COLO668 (cell line): ENCODE data around the gene PDLIM4.

Source experiments
- DNase-seq: peaks from one replicate; lab custom pipeline; 2025; ENCODE audit not compliant: unreplicated experiment; lab: John Stamatoyannopoulos, UW

Gene PDLIM4

DNA sequence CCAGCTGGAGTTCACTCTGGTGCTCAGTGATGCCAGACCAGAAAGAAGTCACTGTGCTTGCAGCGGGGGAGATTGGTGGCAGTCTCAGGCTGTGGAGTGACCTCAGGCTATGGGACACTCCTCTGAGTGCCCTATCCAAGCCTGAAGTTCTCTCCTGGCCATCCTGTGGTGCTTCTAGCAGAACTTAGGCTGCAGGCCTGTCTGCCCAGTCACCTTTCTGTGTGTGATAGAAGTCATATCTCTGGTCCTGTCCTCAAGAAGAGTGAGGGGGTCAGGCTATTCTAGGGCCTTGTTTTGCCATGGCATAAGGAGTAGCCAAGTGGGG lies 9.3 kb downstream of the PDLIM4 start:
- no peak for DNase-seq

DNA sequence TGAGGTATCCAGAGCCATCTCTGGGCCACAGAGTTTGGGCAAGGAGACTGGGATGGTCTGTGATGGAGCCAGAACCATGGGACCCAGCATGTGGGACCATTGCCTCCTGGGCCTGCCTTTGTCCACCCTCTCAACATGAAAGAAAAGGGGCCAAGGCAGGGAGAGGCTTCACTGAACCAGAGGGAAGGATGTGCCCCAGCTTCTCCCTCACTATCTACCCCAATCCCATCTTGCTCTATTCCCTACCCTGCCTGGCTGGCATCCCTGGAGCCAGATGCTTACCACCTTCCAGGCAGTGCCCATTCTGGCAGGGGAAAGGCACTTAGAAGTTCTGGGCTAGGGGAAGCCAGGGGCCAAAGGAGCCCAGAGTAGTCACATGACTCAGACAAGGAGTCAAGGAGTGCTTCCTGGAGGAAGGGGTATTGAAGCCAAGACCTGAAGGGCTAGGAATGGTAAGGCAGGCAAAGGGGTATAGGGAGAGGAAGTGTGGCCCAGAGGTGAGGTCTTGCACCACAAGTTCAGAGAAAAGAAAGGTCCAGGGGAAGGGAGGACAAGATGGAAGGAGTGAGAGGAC lies 9.8 kb downstream of the PDLIM4 start:
- DNase-seq: no peak

DNA sequence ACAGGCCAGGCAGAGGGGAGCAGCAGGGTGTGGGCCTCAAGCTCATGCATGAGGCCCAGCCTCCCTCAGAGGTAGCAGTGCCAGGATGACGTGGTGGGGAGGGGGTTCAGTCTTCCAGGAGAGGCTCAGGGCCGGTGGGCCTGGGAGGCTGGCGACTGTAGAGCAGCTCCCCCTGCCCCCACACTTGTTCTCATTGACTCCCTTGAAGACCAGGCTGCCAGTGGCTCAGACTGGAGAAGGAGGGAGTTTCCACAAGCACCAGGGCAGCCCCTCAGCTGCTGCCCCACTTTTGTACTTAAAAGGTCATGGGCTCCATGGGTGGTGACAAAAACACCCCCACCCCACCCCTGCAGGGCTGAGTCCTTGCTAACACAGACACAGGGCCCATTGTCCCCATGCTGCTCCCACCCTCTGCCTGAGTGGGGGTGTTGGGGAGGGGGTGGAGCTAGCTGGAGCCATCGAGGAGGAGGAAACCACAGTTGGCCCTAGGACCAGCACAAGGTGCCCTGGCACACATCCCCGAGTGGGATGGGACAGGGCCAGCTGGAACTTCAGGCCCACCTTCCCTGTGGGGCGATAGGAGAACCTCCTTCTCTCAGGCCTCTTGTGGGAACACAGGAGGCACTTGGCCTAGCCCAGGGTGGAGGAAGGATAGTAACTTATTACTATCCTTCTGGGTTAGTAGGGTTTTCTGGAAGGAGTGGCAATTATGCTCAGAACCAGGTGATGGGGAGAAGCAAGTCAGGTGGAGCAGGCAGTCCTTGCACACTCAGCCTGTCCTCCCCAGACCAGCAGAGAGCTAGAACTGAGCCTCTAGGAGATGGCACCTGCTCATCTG lies 10.7 kb downstream of the PDLIM4 start:
- no peak for DNase-seq

DNA sequence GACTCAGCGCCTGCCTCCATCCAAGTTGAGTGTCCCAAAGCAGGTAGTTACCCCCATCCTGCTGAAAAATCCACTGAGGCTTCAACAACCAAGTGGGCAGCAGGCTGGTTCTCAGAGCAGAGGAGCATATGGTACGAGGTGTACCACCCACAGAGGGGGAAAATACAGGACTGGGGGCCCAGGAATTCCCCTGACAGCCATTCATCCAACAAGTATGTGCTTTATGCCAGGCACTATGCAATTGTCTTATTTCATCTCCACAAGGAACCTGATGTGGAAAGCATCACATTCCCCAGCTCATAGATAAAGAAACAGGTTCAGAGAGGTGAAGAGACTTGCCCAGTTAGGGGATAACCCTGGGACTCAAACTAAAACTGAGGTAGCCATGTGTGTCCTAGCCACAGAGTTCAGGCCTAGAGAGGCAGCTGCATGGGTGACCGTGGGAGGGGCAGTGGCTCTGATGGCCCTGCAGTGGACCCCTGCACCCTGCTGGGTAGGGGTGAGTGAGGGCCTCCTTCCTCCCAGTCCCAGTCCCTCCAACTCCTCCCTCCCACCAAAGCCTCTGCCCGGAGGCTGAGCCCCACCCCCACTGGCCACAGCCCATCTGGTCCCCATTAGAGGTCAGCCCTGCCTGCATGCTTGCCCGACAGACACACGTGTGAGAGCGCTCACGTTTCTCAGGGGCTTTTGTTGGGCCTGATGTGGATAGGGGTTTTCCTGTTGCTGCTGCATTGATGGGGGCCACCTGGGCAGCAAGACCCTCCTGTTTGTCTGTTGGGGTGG lies 11.5 kb downstream of the PDLIM4 start:
- no peak for DNase-seq

DNA sequence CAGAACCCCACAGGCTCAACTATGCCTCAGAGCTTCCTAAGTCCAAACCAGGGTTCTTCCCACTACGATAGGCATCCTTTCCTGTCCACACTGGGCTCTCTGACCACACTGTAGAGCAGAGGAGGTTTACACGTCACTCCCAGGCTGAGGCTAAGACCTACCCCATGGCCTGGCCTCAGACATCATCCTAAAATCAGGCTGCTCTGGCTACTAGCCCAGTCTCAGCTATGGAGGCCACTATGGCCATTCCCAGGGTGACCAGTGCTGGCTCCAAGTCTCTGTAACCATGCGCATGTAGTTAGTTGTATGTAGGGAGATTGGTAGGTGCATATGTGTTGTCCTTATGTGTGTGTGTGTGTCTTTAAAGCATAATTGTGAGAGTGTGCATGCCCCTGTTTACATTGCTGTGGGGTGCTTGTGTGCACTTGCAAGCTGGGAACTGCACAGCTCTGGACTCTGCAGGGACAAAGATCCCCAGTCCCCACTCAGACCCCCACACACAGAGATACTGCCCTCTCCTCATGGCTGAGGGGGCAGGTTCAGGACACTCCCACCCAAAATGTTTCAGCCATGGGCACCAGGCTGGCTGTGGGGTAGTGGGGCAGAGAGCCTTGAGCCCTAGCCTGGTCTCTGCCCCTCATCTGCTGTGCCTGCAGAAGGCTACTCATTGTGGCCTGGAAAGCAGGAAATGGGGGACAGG lies 12.3 kb downstream of the PDLIM4 start:
- no peak for DNase-seq

DNA sequence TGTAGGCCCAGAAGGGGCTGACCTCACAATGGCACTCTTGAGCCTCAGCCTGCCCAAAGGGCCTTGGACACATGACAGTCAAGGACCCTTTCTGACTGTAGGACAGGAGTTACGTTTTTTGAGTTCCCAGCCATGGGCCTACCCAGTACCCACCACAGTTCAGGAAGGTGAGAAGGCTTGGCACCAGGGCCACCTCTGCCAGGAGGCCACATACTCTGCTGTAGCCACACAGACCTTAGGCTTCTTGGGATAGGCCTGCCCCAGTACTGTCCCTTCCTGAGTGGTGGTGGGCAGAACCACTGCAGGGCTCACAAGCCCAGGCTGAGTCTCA lies 12.8 kb downstream of the PDLIM4 start:
- no peak for DNase-seq

DNA sequence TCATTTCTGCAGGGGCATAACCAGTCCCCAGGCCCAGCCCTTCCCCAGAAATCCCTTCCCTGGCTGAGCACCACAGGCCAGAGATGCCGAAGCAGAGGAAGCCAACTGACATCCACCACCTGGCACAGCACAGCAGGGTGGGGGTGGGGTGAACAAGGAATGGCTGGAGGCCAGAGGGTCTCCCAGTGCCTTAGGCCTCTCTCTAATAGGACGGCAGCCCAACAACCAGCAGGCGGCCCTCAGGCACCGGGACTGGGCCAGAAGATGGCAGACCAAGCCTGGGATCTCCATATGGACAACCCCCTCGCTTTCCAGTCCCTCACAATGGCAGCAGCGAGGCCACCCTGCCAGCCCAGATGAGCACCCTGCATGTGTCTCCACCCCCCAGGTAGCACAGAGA lies 13.2 kb downstream of the PDLIM4 start:
- DNase-seq: no peak

DNA sequence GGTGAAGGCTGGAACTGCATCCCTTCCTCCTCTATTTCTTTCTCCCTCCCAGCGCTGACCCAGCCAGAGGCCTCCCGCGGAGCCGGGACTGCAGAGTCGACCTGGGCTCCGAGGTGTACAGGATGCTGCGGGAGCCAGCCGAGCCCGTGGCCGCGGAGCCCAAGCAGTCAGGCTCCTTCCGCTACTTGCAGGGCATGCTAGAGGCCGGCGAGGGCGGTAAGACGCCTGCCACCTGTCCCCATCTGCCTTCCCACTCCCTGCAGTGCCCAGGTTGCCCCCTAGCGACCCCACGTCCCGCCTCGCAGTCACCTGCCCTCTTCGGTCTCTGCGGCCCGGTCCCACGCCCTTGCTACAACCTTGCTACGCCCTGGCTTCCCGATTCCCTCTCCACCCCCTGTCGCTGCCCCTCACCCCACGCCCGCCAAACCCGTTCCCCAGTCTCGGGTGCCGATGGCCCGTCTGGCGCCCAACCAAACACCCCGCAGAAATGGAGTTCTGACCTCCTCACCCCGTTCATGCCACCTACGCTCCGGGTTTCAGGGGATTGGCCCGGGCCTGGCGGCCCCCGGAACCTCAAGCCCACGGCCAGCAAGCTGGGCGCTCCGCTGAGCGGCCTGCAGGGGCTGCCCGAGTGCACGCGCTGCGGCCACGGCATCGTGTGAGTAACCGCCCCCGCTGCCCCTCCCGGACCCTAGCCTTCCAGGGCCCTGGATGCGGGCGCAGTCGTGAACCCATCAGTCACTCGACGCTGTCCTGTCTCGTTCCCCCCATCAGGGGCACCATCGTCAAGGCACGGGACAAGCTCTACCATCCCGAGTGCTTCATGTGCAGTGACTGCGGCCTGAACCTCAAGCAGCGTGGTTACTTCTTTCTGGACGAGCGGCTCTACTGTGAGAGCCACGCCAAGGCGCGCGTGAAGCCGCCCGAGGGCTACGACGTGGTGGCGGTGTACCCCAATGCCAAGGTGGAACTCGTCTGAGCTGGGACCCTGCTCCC lies 14.1 kb downstream of the PDLIM4 start:
- no peak for DNase-seq

DNA sequence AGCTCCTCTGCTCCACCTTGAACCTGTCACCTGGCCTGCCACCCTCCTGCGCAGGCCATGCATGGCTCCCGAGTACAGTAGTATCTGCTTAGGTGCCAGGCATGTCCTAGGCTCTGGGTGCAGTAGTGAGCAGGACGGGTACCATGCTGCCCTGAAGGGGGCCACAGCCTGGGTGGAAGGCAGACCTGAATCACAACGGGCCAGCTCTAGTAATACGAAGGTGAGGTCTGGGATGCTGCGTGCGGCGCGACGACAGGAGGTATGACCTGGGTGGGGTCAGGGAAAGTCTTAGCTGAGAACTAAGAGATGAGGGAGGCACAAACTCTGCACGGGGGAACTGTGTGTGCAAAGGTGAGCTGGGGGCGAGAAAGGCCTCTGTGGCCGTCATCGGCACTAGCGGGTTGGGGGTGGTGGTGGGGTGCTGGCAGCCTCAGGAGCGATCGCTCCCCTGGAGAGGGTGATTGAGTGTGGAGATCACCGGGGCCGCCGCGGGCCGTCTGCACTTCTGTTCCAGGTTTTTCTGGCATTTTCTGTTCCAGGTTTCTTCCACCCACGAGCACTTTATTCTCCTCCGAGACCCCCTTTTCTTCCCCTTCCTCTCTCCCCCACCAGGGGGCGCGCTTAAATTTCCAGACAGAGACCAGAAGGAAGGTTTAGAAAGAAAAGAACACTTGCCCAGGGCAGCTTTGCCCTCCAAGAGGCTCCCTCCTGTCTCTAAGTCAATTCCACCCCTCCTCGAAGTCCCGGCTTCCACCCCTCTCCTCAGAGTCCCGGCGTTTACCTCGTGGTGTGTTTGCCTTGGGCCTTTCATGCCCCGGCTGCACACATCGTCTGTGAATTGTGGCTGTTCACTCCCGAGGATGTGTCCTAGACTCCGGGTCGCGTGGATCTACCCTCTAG lies 15.1 kb downstream of the PDLIM4 start:
- DNase-seq: peak; percentile 41

DNA sequence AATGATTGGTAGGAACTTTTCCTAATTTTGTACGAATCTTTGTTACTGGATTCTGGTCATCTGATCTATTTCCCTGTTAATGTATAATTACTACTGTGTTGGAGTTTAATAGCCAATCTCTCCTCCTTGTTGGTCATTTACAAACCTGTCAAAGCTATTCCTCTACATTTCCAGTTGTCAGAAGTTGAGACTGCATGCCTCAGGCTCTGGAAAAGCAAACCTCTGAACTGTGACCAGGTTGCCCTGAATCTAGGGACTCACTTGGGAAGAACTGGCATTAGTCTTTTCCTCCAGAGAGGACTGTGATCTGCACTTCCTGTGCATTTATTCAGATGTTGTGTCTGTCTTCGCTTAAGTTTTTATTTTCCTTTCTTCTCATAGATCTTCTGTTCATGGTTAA lies 16.1 kb downstream of the PDLIM4 start:
- DNase-seq: no peak

DNA sequence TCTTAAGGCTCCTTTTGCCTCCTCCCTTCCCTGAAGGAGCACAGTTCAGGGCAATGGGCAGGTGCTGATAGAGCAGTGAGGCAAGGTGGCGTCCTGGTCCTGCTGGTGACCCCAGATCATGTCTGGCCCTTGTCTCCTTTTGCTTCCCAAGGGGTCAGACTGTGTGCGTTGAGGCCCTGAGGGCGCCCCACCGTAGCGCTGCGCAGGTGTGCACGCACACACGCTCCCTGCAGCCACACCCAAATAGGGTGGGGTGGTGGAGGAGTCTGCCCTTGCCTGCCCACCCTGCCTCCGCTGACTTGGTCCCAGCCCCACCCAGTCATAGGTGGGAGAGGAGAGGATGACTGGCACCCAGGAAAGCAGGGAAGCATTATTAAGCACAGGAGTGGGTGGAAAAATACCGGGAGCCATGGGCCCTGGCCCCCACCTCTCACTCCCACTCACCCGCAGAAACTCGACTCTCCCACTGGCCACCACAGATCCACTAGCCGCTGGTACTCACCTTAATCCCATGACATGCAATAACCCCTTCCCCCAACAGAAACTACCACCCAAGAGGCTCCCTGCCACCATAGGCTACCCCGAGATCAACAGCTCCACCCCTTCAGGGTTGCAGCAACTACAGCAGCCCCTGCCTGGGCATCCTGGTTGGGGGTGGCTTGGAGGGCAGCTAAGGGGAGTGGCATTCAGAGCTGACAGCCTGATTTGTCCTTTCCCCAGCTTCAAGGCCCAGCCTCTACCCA lies 16.7 kb downstream of the PDLIM4 start:
- DNase-seq: no peak

DNA sequence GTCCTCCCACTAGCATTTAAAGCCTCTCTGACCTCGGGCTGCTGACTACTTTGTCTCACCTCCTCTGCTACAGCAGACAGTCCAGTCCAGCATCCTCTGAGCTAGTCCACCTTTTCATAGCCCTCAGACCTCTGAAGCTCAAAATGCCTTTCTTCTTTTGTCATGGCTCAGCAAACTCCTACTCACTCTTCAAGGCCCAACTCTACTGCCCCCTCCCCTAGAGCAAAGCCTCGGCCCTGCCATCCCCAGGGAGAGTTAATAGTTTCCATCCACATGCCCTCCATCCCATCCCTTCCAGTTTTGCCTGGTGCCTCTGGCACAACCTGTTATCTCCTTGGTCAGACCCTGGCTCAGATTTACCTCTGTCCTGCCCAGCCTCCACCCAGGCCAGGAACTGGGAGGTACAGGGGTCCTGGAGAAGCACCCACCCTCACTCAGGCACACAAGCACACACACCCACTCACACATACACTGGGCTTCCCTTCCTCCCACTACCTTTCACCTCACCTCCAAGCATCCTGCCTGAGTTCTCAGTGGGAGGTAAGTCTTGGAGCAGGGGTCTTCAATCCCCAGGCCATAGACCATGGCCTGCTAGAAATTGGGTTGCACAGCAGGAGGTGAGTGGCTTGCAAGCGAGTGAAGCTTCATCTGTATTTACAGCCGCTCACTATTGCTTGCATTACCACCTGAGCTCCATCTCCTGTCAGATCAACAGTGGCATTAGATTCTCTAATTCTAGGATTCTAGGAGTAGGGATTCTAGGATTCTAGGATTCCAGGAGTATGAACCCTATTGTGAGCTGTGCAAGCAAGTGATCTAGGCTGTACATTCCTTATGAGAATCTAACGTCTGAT lies 18.1 kb downstream of the PDLIM4 start:
- no peak for DNase-seq

DNA sequence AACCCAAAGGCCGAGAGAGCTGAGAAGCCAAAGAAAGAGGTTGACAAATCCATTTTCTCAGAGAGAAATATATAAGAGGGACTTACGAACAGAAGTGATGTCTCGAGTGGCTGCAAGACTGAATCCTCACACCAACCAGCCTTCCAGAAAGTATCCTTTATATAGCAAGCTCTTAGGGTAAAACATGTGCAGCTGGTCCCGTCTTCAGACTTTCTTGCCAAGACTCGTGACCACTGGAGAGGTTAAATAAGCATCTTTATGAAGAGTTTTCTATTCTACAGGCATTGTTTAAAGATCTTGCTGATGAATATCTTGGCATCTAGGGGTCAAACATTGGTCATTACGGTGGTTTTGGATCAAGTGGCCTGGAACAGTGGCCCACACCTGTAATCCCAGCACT lies 19.8 kb downstream of the PDLIM4 start:
- DNase-seq: no peak

DNA sequence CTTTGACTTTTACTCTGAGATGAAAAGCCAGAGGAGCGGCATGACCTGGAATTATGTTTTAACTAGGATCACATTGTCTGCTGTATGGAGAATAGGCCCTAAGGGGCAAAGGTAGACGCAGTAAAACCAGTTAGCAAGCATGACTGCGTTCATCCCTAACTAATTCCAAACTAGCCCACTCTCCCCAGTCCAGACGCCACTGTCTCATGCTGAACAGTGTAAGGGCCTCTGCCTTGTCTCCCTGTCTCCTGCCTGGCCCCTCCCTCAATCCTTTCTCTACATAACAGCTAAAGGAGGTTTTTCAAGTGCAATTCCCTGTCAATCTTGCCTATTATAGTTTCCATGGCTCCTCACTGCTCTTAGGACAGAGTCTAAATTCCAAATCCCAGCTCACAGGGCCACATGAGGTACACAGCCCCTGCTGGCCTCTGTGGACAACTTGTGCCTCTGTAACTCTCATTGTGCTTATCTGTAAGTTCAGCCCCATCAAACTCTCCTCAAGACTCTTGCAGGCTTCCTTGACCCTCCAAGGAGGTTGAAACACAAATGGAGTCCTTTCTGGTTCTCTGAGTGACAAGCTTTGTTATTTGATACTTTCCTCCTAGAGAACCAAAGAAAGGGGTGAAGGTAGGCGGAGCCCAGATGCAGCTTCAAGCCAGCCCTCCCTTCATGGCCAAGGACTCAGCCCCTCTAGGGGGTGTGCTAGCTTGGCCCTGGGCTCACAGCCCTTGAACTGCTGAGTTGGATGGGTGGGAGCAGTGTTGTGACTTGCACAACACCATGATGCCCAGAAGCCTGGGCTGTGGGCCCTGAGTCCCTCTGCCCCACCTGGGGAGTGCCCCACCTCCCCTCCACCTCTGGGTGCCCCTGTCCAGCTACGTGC lies 20.7 kb downstream of the PDLIM4 start:
- no peak for DNase-seq

DNA sequence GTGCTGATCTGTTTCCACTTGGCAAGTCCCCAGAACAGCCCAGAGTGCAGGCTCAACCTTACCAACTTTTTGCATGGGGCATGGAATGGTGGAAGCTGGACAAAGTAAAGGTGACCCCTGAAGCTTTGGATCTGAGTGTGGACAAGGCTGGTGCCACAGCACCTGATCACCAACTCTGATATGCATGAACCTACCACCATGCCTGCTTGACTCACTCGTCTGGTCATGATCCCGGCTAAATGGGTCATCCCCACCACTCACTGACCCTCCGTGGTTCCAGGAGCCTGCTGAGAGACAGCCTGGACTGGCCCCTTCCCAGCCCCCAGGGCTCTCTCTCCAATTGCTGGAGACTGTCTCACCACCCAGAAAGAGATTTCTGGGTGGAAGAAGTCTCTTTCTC lies 22.3 kb downstream of the PDLIM4 start:
- DNase-seq: no peak

DNA sequence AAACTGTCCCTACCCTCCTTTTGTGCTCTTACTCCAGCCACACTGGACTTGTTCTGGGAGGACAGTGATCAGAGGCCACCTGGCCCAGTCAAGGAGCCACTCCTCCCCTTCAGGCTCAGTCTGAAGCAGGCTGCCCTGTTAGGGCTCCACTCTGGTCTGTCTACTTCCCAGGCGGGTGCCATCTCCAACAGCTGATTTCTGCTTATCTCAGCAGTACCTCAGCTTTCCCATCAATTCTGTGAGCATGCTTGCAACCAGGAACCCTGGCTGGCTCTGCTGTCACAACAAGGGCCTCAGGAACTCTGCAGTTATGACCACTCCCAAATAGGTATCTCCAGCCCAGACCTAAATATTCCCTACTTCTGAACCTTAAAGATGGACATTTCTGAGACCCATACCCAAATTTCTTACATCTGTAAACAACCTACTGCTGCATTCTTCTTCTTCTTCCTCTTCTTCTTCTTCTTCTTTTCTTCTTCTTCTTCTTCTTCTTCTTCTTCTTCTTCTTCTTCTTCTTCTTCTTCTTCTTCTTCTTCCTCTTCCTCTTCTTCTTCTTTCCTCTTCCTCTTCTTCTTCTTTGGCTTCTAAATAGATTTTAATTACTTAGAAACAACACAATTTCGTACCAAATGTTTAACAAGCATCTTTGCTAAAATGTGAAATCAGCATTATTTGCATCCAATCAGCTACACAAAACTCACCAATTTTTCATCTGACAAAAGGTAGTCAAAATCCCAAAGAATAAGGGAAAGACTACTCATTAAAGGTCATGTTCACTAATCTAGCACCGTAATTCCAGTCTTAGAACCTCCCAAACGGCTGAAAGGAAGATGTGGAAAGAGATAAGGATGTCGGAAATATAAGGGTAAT lies 23.1 kb downstream of the PDLIM4 start:
- no peak for DNase-seq
